Esophagus squamous epithelium (tissue), 4 donors: ENCODE results near the gene AKT2.

Experiments
- CTCF ChIP-seq, 6 experiments: fragments of 450-650 bp in 4 of 6; fragments of 200-600 bp in 2 of 6; sonication (generic) in 2 of 6; IDR thresholded peaks; one replicate each; pipeline ENCODE4 v1.5.1; 2016 to 2019; ENCODE audit warnings: antibody characterized with exemption in 6 of 6, mild to moderate bottlenecking in 4 of 6, moderate library complexity in 4 of 6
- POLR2A ChIP-seq, 4 donors: fragments of 450-650 bp; IDR thresholded peaks; one replicate each; pipeline ENCODE4 v1.6.1; 2017; ENCODE audit warnings: antibody characterized with exemption in 4 of 4, mild to moderate bottlenecking in 4 of 4, moderate library complexity in 3 of 4

GRCh38 chr19:40216013-40216776, 69.0 kb downstream of the AKT2 start:
- no peak for TF ChIP-seq CTCF (IDR thresholded peaks at IDR 0.05)
- no peak for TF ChIP-seq POLR2A (IDR thresholded peaks at IDR 0.05)
